Measurements from ENCODE around the gene COL16A1. TPM values are rescaled to one million over a fixed set of nuclear protein-coding genes. Genes with fewer than 3 reads are reported as not detected.

Gene COL16A1
- total and polyA plus RNA-seq, 9 donors, result 19.8 to 237 (median 157) TPM

- TF ChIP-seq CTCF (IDR thresholded peaks at IDR 0.05) (no peak), POLR2A (IDR thresholded peaks at IDR 0.05) (no peak), EP300 (IDR thresholded peaks at IDR 0.05) (no peak)
- no peaks in the 10 kb centered on the region for H3K9me3 ChIP-seq
- no peaks in the 10 kb centered on the region for H3K36me3 ChIP-seq
- H3K27me3 ChIP-seq, result no peaks in the 10 kb centered on the region
- H3K4me3 ChIP-seq, result no peak overlapping the region
- intact Hi-C loops (cut with DNase I), result no loop called here
- no peak for DNase-seq
- no peaks in the 10 kb centered on the region for H3K4me1 ChIP-seq (ENCODE audit: insufficient read depth)
- no peak overlapping the region for H3K27ac ChIP-seq
- 1 to 8% (median 5%) methylated on average over 1 of the region's 1 CpG for WGBS, 3 donors
Measured at GRCh38 chr1:31609514-31610118, 94.2 kb downstream of the COL16A1 start.

- DNase-seq, result no peak
- H3K36me3 ChIP-seq, result no peaks in the 10 kb centered on the region
- no peak overlapping the region for H3K4me3 ChIP-seq
- intact Hi-C loops (cut with DNase I), result no loop called here
- no peak for TF ChIP-seq POLR2A (IDR thresholded peaks at IDR 0.05)
- TF ChIP-seq CTCF (IDR thresholded peaks at IDR 0.05), result no peak
- no peak for TF ChIP-seq EP300 (IDR thresholded peaks at IDR 0.05)
- 88 to 96% (median 93%) methylated on average over 5 of the region's 5 CpGs for WGBS, 3 donors
- H3K27me3 ChIP-seq, result no peaks in the 10 kb centered on the region
- no peaks in the 10 kb centered on the region for H3K9me3 ChIP-seq
- H3K27ac ChIP-seq, result no peak overlapping the region
- H3K4me1 ChIP-seq (ENCODE audit: insufficient read depth), result no peaks in the 10 kb centered on the region
Measured at GRCh38 chr1:31607360-31607759, 96.5 kb downstream of the COL16A1 start.

GRCh38 chr1:31605908-31606427 is 97.8 kb downstream of the COL16A1 start:
- Histone ChIP-seq H3K4me3 (no peak overlapping the region), H3K27ac (no peak overlapping the region), H3K36me3 (no peaks in the 10 kb centered on the region), H3K27me3 (no peaks in the 10 kb centered on the region), H3K9me3 (no peaks in the 10 kb centered on the region), H3K4me1 (ENCODE audit: insufficient read depth) (no peaks in the 10 kb centered on the region)
- TF ChIP-seq POLR2A (IDR thresholded peaks at IDR 0.05) (no peak), EP300 (IDR thresholded peaks at IDR 0.05) (no peak), CTCF (IDR thresholded peaks at IDR 0.05) (no peak)
- no peak for DNase-seq
- 92 to 97% (median 94%) methylated on average over 4 of the region's 4 CpGs for WGBS, 3 donors
- intact Hi-C loops (cut with DNase I), result no loop called here

Other genes with a start within 250 kb of the COL16A1 start
- 10 to 100 TPM; 27.1 to 57.3 (median 31.4) TPM for gene TINAGL1, start 127.5 kb downstream of the COL16A1 start, total RNA-seq
- gene TINAGL1, start 127.5 kb downstream of the COL16A1 start, polyA plus RNA-seq, result 10 to 100 TPM; 30.0 to 55.0 TPM
- not detected for gene HCRTR1, start 86.3 kb downstream of the COL16A1 start, total RNA-seq
- not detected for gene HCRTR1, start 86.3 kb downstream of the COL16A1 start, polyA plus RNA-seq
- gene PEF1, start 59.1 kb downstream of the COL16A1 start, total RNA-seq, result 10 to 100 TPM; 31.7 to 65.2 (median 59.9) TPM
- gene PEF1, start 59.1 kb downstream of the COL16A1 start, polyA plus RNA-seq, result 10 to 100 TPM; 54.3 to 58.2 TPM
- 1 to 10 TPM in 6 of 7 donors, under 1 TPM in 1; 0.48 to 7.2 (median 1.6) TPM for gene ADGRB2, start 60.3 kb upstream of the COL16A1 start, total RNA-seq
- gene ADGRB2, start 60.3 kb upstream of the COL16A1 start, polyA plus RNA-seq, result 1 to 10 TPM in 1 of 2 donors, under 1 TPM in 1; 0.30 to 2.6 TPM
- 1 to 10 TPM in 2 of 7 donors, under 1 TPM in 4, not detected in 1; 0.15 to 1.7 (median 0.54) TPM for gene SPOCD1, start 112.0 kb upstream of the COL16A1 start, total RNA-seq
- under 1 TPM; 0.30 to 0.42 TPM for gene SPOCD1, start 112.0 kb upstream of the COL16A1 start, polyA plus RNA-seq
- gene PTP4A2, start 234.4 kb upstream of the COL16A1 start, total RNA-seq, result 100 to 1,000 TPM; 207 to 366 (median 249) TPM
- 100 to 1,000 TPM in 1 of 2 donors, 10 to 100 TPM in 1; 92.5 to 246 TPM for gene PTP4A2, start 234.4 kb upstream of the COL16A1 start, polyA plus RNA-seq

Data from ovary (tissue), 9 donors.